HFFc6 (cell line): ENCODE measurements around the gene CXXC4. TPM values are rescaled to one million over a fixed set of nuclear protein-coding genes. Genes with fewer than 3 reads are reported as not detected.

ENCODE experiments used
- DNase-seq: peaks from one replicate; pipeline ENCODE4 v3.0.0-alpha.2; 2018
- H3K27ac Mint-ChIP-seq: 2 replicates; pipeline ENCODE4 v1.8.0; 2020; ENCODE audit warnings: mild to moderate bottlenecking, mixed read lengths
- H3K27me3 Mint-ChIP-seq: 2 replicates; pipeline ENCODE4 v1.8.0; 2021; ENCODE audit warnings: mild to moderate bottlenecking, moderate library complexity, mixed read lengths; ENCODE audit not compliant: insufficient read depth
- H3K36me3 Mint-ChIP-seq: 2 replicates; pipeline ENCODE4 v1.8.0; 2021; ENCODE audit warnings: low read depth, mixed read lengths
- H3K4me1 Mint-ChIP-seq: 2 replicates; pipeline ENCODE4 v1.8.0; 2020; ENCODE audit warnings: low read depth, mixed read lengths
- H3K4me3 Mint-ChIP-seq: 2 replicates; pipeline ENCODE4 v1.8.0; 2020; ENCODE audit warnings: mild to moderate bottlenecking, moderate library complexity, mixed read lengths
- H3K9me3 Mint-ChIP-seq: 2 replicates; pipeline ENCODE4 v1.8.0; 2020; ENCODE audit warnings: mild to moderate bottlenecking, mixed read lengths
- total RNA-seq, 6 experiments: library from RNA; stranded (reverse); fragmentation: NEBNext Ultra II Directional; extraction: Animal tissue kit (Norgen Biotek cat#: 25700); gene quantifications; 2 replicates in 1 of 6; 3 replicates in 5 of 6; pipeline ENCODE4 v1.2.3, GENCODE V29; 2021
- TF ChIP-seq, protein P1 (sequence below): fragments of 200-600 bp; sonication (generic); IDR thresholded peaks from 2 replicates; pipeline ENCODE4 v1.5.0; 2021; ENCODE audit warnings: antibody characterized with exemption, mild to moderate bottlenecking

Gene CXXC4
- total RNA-seq, 6 experiments from 2014 or later: not detected

DNA sequence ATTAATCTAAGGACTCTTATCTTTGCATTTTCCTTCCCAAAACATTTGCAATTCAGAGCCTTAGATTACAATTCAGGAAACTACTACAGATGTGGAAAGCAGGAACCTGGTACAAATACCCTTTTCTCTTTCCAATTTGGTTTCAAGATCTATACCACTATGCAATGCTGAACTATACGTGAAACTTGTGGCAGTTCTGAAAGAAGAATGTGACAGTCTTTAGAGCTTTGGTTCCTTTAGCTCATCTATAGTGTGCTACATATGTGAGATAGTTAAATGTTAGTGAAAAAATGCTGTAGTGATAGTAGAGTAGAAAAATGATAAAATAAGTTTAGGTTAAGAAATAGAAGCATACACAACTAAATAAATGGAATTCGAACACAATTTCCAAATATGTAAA is 50.0 kb downstream of the CXXC4 start:
- no peaks in the 10 kb centered on the region for H3K27me3 Mint-ChIP-seq
- H3K4me1 Mint-ChIP-seq: no peaks in the 10 kb centered on the region
- peaks cover 17% of the 10 kb centered on the region for H3K9me3 Mint-ChIP-seq
- H3K36me3 Mint-ChIP-seq: no peaks in the 10 kb centered on the region
- no peak overlapping the region for H3K4me3 Mint-ChIP-seq
- no peak overlapping the region for H3K27ac Mint-ChIP-seq
- DNase-seq: no peak
- TF ChIP-seq, protein P1, sequence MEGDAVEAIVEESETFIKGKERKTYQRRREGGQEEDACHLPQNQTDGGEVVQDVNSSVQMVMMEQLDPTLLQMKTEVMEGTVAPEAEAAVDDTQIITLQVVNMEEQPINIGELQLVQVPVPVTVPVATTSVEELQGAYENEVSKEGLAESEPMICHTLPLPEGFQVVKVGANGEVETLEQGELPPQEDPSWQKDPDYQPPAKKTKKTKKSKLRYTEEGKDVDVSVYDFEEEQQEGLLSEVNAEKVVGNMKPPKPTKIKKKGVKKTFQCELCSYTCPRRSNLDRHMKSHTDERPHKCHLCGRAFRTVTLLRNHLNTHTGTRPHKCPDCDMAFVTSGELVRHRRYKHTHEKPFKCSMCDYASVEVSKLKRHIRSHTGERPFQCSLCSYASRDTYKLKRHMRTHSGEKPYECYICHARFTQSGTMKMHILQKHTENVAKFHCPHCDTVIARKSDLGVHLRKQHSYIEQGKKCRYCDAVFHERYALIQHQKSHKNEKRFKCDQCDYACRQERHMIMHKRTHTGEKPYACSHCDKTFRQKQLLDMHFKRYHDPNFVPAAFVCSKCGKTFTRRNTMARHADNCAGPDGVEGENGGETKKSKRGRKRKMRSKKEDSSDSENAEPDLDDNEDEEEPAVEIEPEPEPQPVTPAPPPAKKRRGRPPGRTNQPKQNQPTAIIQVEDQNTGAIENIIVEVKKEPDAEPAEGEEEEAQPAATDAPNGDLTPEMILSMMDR: no peak

GRCh38 chr4:104436542-104436941 is 58.2 kb downstream of the CXXC4 start:
- TF ChIP-seq, protein P1: no peak
- no peak overlapping the region for H3K4me3 Mint-ChIP-seq
- DNase-seq: no peak
- no peaks in the 10 kb centered on the region for H3K36me3 Mint-ChIP-seq
- H3K4me1 Mint-ChIP-seq: no peaks in the 10 kb centered on the region
- H3K27ac Mint-ChIP-seq: no peak overlapping the region
- H3K27me3 Mint-ChIP-seq: no peaks in the 10 kb centered on the region
- peaks cover 32% of the 10 kb centered on the region for H3K9me3 Mint-ChIP-seq

- no peak for DNase-seq
- no peaks in the 10 kb centered on the region for H3K36me3 Mint-ChIP-seq
- no peak overlapping the region for H3K4me3 Mint-ChIP-seq
- H3K27me3 Mint-ChIP-seq: no peaks in the 10 kb centered on the region
- H3K4me1 Mint-ChIP-seq: no peaks in the 10 kb centered on the region
- H3K9me3 Mint-ChIP-seq: peaks cover 22% of the 10 kb centered on the region
- TF ChIP-seq, protein P1: no peak
- no peak overlapping the region for H3K27ac Mint-ChIP-seq
Observed at GRCh38 chr4:104429150-104429741, 65.4 kb downstream of the CXXC4 start.

DNA sequence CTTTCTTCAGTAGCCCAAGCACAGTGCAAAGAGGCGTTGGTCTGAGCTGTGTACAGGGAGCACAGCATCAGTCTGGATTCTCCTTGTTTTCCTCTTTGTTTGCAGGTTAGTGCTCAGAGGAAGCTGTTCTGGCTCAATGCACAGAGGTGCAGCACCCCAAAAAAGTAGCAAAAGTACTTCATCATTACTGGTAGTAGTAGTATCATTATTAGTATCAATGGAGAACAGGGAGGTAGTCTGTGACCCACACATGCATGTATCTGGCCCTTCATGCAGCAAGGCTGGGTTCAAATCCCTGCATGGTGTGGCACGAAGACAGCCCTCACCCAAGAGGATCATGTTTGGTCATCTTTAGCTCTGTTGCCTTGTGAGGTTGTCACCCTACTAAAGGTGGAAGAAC is 68.7 kb downstream of the CXXC4 start:
- Mint-ChIP-seq H3K4me1 (no peaks in the 10 kb centered on the region), H3K9me3 (peaks cover 19% of the 10 kb centered on the region), H3K27ac (no peak overlapping the region), H3K4me3 (no peak overlapping the region), H3K27me3 (no peaks in the 10 kb centered on the region), H3K36me3 (no peaks in the 10 kb centered on the region)
- TF ChIP-seq, protein P1: no peak
- no peak for DNase-seq

DNA sequence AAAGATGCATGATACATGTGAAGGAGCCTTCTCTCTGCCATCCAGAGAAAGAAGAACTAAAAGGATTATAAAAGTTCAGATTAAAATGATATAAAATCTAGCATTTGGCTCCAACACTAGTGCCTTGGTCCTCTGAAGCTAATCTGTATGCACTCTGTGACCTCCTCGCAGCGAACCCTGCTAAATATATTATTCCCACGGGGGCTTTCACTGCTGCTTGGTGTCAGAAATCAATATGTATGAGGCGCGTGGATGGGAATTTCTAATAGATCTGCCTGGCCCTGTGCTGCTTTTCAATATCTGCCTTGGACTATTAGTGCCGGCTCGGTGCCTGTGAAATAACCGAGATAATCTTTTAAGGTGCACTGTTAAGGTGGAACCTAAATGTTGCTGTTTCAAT is 69.7 kb downstream of the CXXC4 start:
- H3K4me1 Mint-ChIP-seq: no peaks in the 10 kb centered on the region
- H3K4me3 Mint-ChIP-seq: no peak overlapping the region
- H3K36me3 Mint-ChIP-seq: no peaks in the 10 kb centered on the region
- DNase-seq: no peak
- peaks cover 19% of the 10 kb centered on the region for H3K9me3 Mint-ChIP-seq
- TF ChIP-seq, protein P1: no peak
- no peak overlapping the region for H3K27ac Mint-ChIP-seq
- H3K27me3 Mint-ChIP-seq: no peaks in the 10 kb centered on the region
